ENCODE data around the gene B4GALT5.
"Not testable (repeated sequence)": the region's sequence is repeated elsewhere in the genome, so short reads cannot be mapped to it uniquely, and the experiment has no call there.

B4GALT5 gene

GRCh38 chr20:49707118-49707517 lies 6.6 kb downstream of the B4GALT5 start:
- DNase-seq (ENCODE audit: low read depth), result no peak
- no peak for TF ChIP-seq CTCF (IDR thresholded peaks at IDR 0.05; ENCODE audit: low read length, missing control alignments)

GRCh38 chr20:49706630-49707091 lies 7.0 kb downstream of the B4GALT5 start:
- H3K4me3 ChIP-seq (replicated peaks; ENCODE audit: low read depth, low read length), result no peak overlapping the region
- TF ChIP-seq CTCF (IDR thresholded peaks at IDR 0.05; ENCODE audit: low read length, missing control alignments), result no peak
- DNase-seq (ENCODE audit: low read depth), result no peak

More at GRCh38 chr20:49707118-49707517, 6.6 kb downstream of the B4GALT5 start:
- no peak overlapping the region for H3K4me3 ChIP-seq (replicated peaks; ENCODE audit: low read depth, low read length)

- DNase-seq (ENCODE audit: low read depth); H3K4me3 ChIP-seq (replicated peaks; ENCODE audit: low read depth, low read length): not testable (repeated sequence)
Measured at GRCh38 chr20:49705893-49706292, 7.8 kb downstream of the B4GALT5 start.

- no peak overlapping the region for H3K4me3 ChIP-seq (replicated peaks; ENCODE audit: low read depth, low read length)
- TF ChIP-seq CTCF (IDR thresholded peaks at IDR 0.05; ENCODE audit: low read length, missing control alignments), result no peak
- DNase-seq (ENCODE audit: low read depth), result no peak
Measured at GRCh38 chr20:49705358-49705757, 8.3 kb downstream of the B4GALT5 start.

- DNase-seq (ENCODE audit: low read depth), result no peak
- H3K4me3 ChIP-seq (replicated peaks; ENCODE audit: low read depth, low read length), result no peak overlapping the region
- no peak for TF ChIP-seq CTCF (IDR thresholded peaks at IDR 0.05; ENCODE audit: low read length, missing control alignments)
Measured at GRCh38 chr20:49704932-49705336, 8.7 kb downstream of the B4GALT5 start.

- no peak for TF ChIP-seq CTCF (IDR thresholded peaks at IDR 0.05; ENCODE audit: low read length, missing control alignments)
- no peak for DNase-seq (ENCODE audit: low read depth)
- H3K4me3 ChIP-seq (replicated peaks; ENCODE audit: low read depth, low read length), result no peak overlapping the region
Measured at GRCh38 chr20:49701916-49702315, 11.8 kb downstream of the B4GALT5 start.

- no peak overlapping the region for H3K4me3 ChIP-seq (replicated peaks; ENCODE audit: low read depth, low read length)
- peak; percentile 54 for DNase-seq (ENCODE audit: low read depth)
- no peak for TF ChIP-seq CTCF (IDR thresholded peaks at IDR 0.05; ENCODE audit: low read length, missing control alignments)
Measured at GRCh38 chr20:49701241-49701790, 12.4 kb downstream of the B4GALT5 start.
